H9 (cell line): ENCODE measurements around the gene AHNAK. TPM values are rescaled to one million over a fixed set of nuclear protein-coding genes. Genes with fewer than 3 reads are reported as not detected.

Source experiments
- DNase-seq: peaks from one replicate; pipeline ENCODE4 v3.0.0-alpha.2; 2017
- H2AFZ ChIP-seq: one replicate; pipeline ENCODE4 v1.6.1; 2013; ENCODE audit warnings: mild to moderate bottlenecking, low read length, control low read depth, moderate library complexity
- H2AK5ac ChIP-seq: 2 replicates; pipeline ENCODE4 v1.6.1; 2013; ENCODE audit warnings: low read length, control low read depth, mixed read lengths; ENCODE audit not compliant: insufficient read length
- H2BK120ac ChIP-seq: one replicate; pipeline ENCODE4 v1.6.1; 2013; ENCODE audit warnings: low read depth, mild to moderate bottlenecking, low read length, control low read depth, inconsistent platforms; ENCODE audit not compliant: poor library complexity, severe bottlenecking
- H2BK12ac ChIP-seq: 2 replicates; pipeline ENCODE4 v1.6.1; 2013; ENCODE audit warnings: low read length, control low read depth, mixed read lengths, low read depth; ENCODE audit not compliant: insufficient read length
- H2BK15ac ChIP-seq: 2 replicates; pipeline ENCODE4 v1.6.1; 2013; ENCODE audit warnings: low read depth, low read length, control low read depth
- H2BK20ac ChIP-seq: one replicate; pipeline ENCODE4 v1.6.1; 2013; ENCODE audit warnings: low read depth, mild to moderate bottlenecking, low read length, control low read depth, inconsistent platforms; ENCODE audit not compliant: poor library complexity, severe bottlenecking
- H2BK5ac ChIP-seq: 2 replicates; pipeline ENCODE4 v1.6.1; 2013; ENCODE audit warnings: low read length, control low read depth, mixed read lengths; ENCODE audit not compliant: insufficient read length
- H3K14ac ChIP-seq: 2 replicates; pipeline ENCODE4 v1.6.1; 2013; ENCODE audit warnings: low read length, control low read depth; ENCODE audit not compliant: insufficient read depth
- H3K18ac ChIP-seq: 2 replicates; pipeline ENCODE4 v1.6.1; 2013; ENCODE audit warnings: low read depth, mild to moderate bottlenecking, mixed read lengths, low read length, control low read depth; ENCODE audit not compliant: insufficient read length
- H3K23ac ChIP-seq: 2 replicates; pipeline ENCODE4 v1.6.1; 2013; ENCODE audit warnings: low read length, control low read depth, mixed read lengths, low read depth; ENCODE audit not compliant: insufficient read length
- H3K23me2 ChIP-seq: 2 replicates; pipeline ENCODE4 v1.6.1; 2013; ENCODE audit warnings: low read depth, mild to moderate bottlenecking, mixed read lengths, low read length, control low read depth; ENCODE audit not compliant: insufficient read length, poor library complexity, severe bottlenecking
- H3K27ac ChIP-seq: 2 replicates; pipeline ENCODE4 v1.5.1; 2013; ENCODE audit warnings: low read length, control low read depth, mixed read lengths, low read depth; ENCODE audit not compliant: insufficient read length
- H3K27me3 ChIP-seq: 2 replicates; pipeline ENCODE4 v1.6.1; 2013; ENCODE audit warnings: low read length, control low read depth, inconsistent platforms; ENCODE audit not compliant: insufficient read depth
- H3K4ac ChIP-seq: 2 replicates; pipeline ENCODE4 v1.6.1; 2013; ENCODE audit warnings: low read depth, mild to moderate bottlenecking, control low read depth, inconsistent platforms, low read length, moderate library complexity
- H3K4me1 ChIP-seq: 2 replicates; pipeline ENCODE4 v1.6.1; 2013; ENCODE audit warnings: low read length, control low read depth, inconsistent platforms; ENCODE audit not compliant: insufficient read depth
- H3K4me2 ChIP-seq: 2 replicates; pipeline ENCODE4 v1.6.1; 2013; ENCODE audit warnings: low read length, control low read depth, mixed read lengths; ENCODE audit not compliant: insufficient read length, insufficient read depth
- H3K56ac ChIP-seq: 2 replicates; pipeline ENCODE4 v1.6.1; 2013; ENCODE audit warnings: low read depth, mild to moderate bottlenecking, mixed read lengths, low read length, control low read depth; ENCODE audit not compliant: insufficient read length
- H3K79me1 ChIP-seq: 2 replicates; pipeline ENCODE4 v1.6.1; 2013; ENCODE audit warnings: low read depth, mild to moderate bottlenecking, moderate library complexity, low read length, control low read depth, inconsistent platforms; ENCODE audit not compliant: insufficient read depth, poor library complexity, severe bottlenecking
- H3K79me2 ChIP-seq: 2 replicates; pipeline ENCODE4 v1.6.1; 2013; ENCODE audit warnings: low read length, control low read depth, inconsistent platforms; ENCODE audit not compliant: insufficient read depth
- H3K9ac ChIP-seq: 2 replicates; pipeline ENCODE4 v1.6.1; 2013; ENCODE audit warnings: low read length, control low read depth, mixed read lengths; ENCODE audit not compliant: insufficient read length; ENCODE audit errors: extremely low read depth
- H3K9me3 ChIP-seq: one replicate; pipeline ENCODE4 v1.6.1; 2013; ENCODE audit warnings: low read depth, low read length, inconsistent platforms; ENCODE audit not compliant: control insufficient read depth
- H3T11ph ChIP-seq: one replicate; pipeline ENCODE4 v1.6.1; 2013; ENCODE audit warnings: mild to moderate bottlenecking, low read length, control low read depth, inconsistent platforms
- H4K20me1 ChIP-seq: one replicate; pipeline ENCODE4 v1.6.1; 2013; ENCODE audit not compliant: control insufficient read depth, insufficient read length, insufficient read depth
- H4K5ac ChIP-seq: 2 replicates; pipeline ENCODE4 v1.6.1; 2013; ENCODE audit warnings: low read depth, mild to moderate bottlenecking, mixed read lengths, low read length, control low read depth; ENCODE audit not compliant: insufficient read length
- H4K8ac ChIP-seq: replicated peaks from 2 replicates; pipeline ENCODE4 v1.6.1; 2013; ENCODE audit warnings: low read length, control low read depth, mixed read lengths, low read depth; ENCODE audit not compliant: insufficient read length
- H4K91ac ChIP-seq: 2 replicates; pipeline ENCODE4 v1.6.1; 2013; ENCODE audit warnings: low read depth, mild to moderate bottlenecking, moderate library complexity, mixed read lengths, low read length, control low read depth; ENCODE audit not compliant: insufficient read length
- H3K27ac Mint-ChIP-seq, 3 experiments: 2 replicates in 2 of 3; 3 replicates in 1 of 3; pipeline ENCODE4 v1.8.0; 2020 to 2021; ENCODE audit warnings: mixed read lengths in 3 of 3, mild to moderate bottlenecking in 1 of 3, moderate library complexity in 1 of 3
- H3K27me3 Mint-ChIP-seq: 2 replicates; pipeline ENCODE4 v1.8.0; 2021; ENCODE audit warnings: low read depth, mild to moderate bottlenecking, moderate library complexity, mixed read lengths
- H3K36me3 Mint-ChIP-seq, 3 experiments: 2 replicates in 2 of 3; 3 replicates in 1 of 3; pipeline ENCODE4 v1.8.0; 2020 to 2021; ENCODE audit warnings: low read depth in 3 of 3, mixed read lengths in 3 of 3; ENCODE audit not compliant: insufficient read depth in 1 of 3
- H3K4me1 Mint-ChIP-seq, 2 experiments: 2 replicates each; pipeline ENCODE4 v1.8.0; 2020; ENCODE audit warnings: mixed read lengths in 2 of 2
- H3K4me3 Mint-ChIP-seq, 2 experiments: 2 replicates in 1 of 2; 3 replicates in 1 of 2; pipeline ENCODE4 v1.8.0; 2020 to 2021; ENCODE audit warnings: mild to moderate bottlenecking in 2 of 2, mixed read lengths in 2 of 2, moderate library complexity in 1 of 2
- H3K9me3 Mint-ChIP-seq, 2 experiments: 2 replicates in 1 of 2; 3 replicates in 1 of 2; pipeline ENCODE4 v1.8.0; 2020; ENCODE audit warnings: mild to moderate bottlenecking in 2 of 2, mixed read lengths in 2 of 2, moderate library complexity in 1 of 2
- WGBS: extraction: QIAGEN DNeasy Blood & Tissue Kit; methylation state at CpG from one replicate; pipeline ENCODE4 v1.1.7; 2013; ENCODE audit warnings: missing lambda C conversion rate, low lambda C conversion rate, mixed read lengths; ENCODE audit not compliant: insufficient read length; ENCODE audit errors: extremely low coverage; 5-methylcytosine and 5-hydroxymethylcytosine counted together
- total RNA-seq: library from RNA; stranded (reverse); gene quantifications from 2 replicates; pipeline ENCODE4 v1.2.1, GENCODE V29; 2021
- TF ChIP-seq, protein P1 (sequence below): fragments of 200-600 bp; sonication (generic); conservative IDR thresholded peaks from 3 replicates; pipeline ENCODE4 v1.8.0; 2021; ENCODE audit warnings: antibody characterized with exemption, mild to moderate bottlenecking

AHNAK gene
- total RNA-seq, 1 experiment from 2014 or later = 15.2 TPM

DNA sequence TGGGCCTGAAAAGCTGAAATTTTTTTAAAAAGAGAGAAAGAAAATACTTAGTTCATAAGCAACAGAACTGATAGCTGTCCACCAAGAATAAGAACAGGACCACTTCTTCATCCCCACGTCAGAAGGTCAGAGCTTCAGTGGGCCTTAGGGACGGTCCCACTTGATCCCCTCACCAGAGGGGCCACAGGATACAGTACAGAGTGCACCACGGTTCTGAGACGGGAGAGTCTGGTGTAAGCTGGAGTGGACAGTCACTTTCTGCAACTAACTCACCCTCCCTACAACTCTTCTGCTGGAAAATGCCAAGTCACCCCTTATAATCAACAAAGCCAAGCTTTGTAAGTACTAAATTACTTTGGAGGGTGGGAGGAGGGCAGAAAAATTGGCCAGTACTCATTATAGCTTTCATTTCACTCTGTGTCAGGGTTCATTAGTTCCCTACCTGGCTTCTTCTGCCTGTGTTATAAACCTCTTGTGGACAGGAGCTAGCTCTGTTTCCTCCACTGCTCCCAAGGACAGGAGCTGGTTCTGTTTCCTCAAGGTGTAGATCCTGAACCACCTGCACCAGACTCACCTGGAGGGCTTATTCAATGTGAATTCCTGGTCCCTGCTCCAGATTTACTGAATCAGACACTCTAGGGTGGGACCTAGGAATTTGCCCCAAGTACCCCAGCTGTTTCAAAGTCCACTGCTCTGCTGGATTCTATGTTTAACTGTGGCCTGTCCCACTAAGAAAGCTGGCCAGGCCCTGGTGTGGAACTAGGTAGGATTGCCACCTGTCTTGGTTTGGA, 88.2 kb downstream of the AHNAK start:
- H3K27me3 ChIP-seq = no peaks in the 10 kb centered on the region
- no peak overlapping the region for H3K56ac ChIP-seq
- H3K14ac ChIP-seq = no peak overlapping the region
- no peaks in the 10 kb centered on the region for H3K79me2 ChIP-seq
- H2AK5ac ChIP-seq = no peak overlapping the region
- Mint-ChIP-seq H3K9me3 (peaks cover 5 to 10% of the 10 kb centered on the region in 2 experiments), H3K4me3 (no peak overlapping the region), H3K4me1 (peaks cover 7 to 20% of the 10 kb centered on the region in 2 experiments), H3K36me3 (peaks cover 0 to 7% (median 3%) of the 10 kb centered on the region in 3 experiments; a peak in 2 of 7 replicates), H3K27me3 (peaks cover 12% of the 10 kb centered on the region), H3K27ac (peak overlapping the region in 1 of 3 experiments; percentile 84; a peak in 1 of 7 replicates)
- no peak overlapping the region for H2BK12ac ChIP-seq
- no peak overlapping the region for H4K8ac ChIP-seq
- H3K23ac ChIP-seq = no peak overlapping the region
- H2AFZ ChIP-seq = no peak overlapping the region
- TF ChIP-seq, protein P1, sequence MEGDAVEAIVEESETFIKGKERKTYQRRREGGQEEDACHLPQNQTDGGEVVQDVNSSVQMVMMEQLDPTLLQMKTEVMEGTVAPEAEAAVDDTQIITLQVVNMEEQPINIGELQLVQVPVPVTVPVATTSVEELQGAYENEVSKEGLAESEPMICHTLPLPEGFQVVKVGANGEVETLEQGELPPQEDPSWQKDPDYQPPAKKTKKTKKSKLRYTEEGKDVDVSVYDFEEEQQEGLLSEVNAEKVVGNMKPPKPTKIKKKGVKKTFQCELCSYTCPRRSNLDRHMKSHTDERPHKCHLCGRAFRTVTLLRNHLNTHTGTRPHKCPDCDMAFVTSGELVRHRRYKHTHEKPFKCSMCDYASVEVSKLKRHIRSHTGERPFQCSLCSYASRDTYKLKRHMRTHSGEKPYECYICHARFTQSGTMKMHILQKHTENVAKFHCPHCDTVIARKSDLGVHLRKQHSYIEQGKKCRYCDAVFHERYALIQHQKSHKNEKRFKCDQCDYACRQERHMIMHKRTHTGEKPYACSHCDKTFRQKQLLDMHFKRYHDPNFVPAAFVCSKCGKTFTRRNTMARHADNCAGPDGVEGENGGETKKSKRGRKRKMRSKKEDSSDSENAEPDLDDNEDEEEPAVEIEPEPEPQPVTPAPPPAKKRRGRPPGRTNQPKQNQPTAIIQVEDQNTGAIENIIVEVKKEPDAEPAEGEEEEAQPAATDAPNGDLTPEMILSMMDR = no peak
- no peaks in the 10 kb centered on the region for H3K4me1 ChIP-seq
- no peaks in the 10 kb centered on the region for H3K23me2 ChIP-seq
- no peak overlapping the region for H4K5ac ChIP-seq
- H2BK15ac ChIP-seq = no peak overlapping the region
- no peak overlapping the region for H2BK120ac ChIP-seq
- WGBS = no CpG with 5 or more reads among the region's 4 CpGs
- no peaks in the 10 kb centered on the region for H3K9me3 ChIP-seq
- no peak for DNase-seq
- no peaks in the 10 kb centered on the region for H3K79me1 ChIP-seq
- H2BK5ac ChIP-seq = no peak overlapping the region
- no peak overlapping the region for H3K9ac ChIP-seq
- no peak overlapping the region for H3K4me2 ChIP-seq
- no peaks in the 10 kb centered on the region for H4K20me1 ChIP-seq
- H3K18ac ChIP-seq = no peak overlapping the region
- H3K4ac ChIP-seq = no peak overlapping the region
- H3T11ph ChIP-seq = no peak overlapping the region
- no peak overlapping the region for H3K27ac ChIP-seq
- H2BK20ac ChIP-seq = no peak overlapping the region
- no peak overlapping the region for H4K91ac ChIP-seq
